GM19238 (cell line): ENCODE measurements around the gene NPIPB9.
"Not testable (repeated sequence)": the region's sequence is repeated elsewhere in the genome, so short reads cannot be mapped to it uniquely, and the experiment has no call there.

Experiments used
- DNase-seq: peaks from one replicate; pipeline ENCODE4 v3.0.0; 2011; ENCODE audit warnings: low spot score; ENCODE audit not compliant: insufficient read length

NPIPB9 gene

DNA sequence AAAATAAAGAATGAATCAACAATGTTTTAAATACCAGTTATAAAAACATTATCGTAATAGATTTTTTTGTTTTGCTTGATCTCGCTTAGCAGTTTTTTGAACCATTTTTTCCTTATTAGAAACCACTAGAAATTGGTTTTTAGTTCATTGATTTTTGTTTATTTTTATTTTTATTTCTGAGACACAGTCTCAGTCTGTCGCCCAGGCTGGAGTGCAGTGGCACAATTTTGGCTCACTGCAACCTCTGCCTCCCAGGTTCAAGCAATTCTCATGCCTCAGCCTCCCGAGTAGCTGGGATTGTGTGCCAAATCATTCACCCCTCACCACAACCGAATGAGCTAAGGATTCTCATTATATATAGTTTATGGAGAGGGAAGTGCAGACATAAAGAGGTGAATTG lies at the start of gene NPIPB9:
Gene NPIPB9, plus strand, starts transcription at position 301 of the 400 bp plus-strand sequence.
- DNase-seq: not testable (repeated sequence)

DNA sequence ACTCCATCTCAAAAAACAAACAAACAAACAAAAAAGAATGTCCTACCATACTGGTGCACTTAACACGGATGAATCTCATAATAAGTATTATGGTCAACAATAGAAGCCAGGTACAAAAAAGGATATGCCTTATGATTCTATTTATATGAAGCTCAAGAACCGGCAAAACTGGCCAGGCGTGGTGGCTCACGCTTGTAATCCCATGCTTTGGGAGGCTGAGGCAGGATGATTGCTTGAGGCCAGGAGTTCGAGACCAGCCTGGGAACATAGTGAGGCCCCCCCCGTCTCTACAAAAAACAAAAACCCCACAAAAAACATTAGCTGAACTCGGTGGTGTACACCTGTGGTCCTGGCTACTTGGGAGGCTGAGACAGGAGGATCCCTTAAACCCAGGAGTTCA lies 47.3 kb upstream of the NPIPB9 start:
- DNase-seq: not testable (repeated sequence)

DNA sequence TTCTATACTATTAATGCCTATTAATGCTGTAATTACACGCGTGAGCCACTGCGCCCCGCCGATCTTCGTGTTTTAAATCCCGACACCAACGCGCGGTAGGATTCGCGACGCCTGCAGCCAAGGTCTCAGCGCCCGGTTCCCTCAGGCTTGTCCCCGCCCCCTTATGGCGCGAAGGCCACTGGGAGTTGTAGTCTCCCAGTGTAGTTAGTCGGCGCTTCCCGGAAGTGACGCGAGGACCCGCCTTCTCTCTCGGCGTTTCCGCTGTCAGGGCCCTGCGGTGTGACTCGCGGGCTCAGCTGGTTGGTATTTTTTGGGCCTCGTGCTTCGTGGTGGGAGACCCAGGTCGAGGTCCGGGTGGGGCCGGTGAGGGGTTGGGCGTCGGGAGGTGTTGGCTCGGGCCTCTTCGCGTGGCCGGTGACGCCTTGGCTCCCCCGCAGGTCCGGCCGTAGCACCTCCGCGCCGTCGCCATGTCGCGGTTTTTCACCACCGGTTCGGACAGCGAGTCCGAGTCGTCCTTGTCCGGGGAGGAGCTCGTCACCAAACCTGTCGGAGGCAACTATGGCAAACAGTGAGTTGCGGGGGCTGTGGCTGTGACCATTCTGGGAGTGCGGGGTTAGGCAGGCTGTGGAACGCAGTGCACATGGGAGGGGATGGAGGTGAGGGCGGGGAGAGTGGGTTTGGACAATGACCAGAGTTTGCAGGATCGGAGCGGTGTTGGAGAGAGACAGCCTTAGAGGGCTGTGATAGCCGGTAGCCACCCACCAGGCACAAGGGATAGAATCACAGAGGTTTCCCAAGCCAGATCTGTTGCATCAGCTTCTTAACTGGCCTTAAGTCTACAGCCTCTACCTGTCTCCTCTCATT lies 40.1 kb upstream of the NPIPB9 start, which contains the start of gene EIF3C:
Gene EIF3C, plus strand, starts transcription at position 245 of the 864 bp plus-strand sequence. Its CDS starts 223 bp downstream, at position 468.
- not testable (repeated sequence) for DNase-seq

DNA sequence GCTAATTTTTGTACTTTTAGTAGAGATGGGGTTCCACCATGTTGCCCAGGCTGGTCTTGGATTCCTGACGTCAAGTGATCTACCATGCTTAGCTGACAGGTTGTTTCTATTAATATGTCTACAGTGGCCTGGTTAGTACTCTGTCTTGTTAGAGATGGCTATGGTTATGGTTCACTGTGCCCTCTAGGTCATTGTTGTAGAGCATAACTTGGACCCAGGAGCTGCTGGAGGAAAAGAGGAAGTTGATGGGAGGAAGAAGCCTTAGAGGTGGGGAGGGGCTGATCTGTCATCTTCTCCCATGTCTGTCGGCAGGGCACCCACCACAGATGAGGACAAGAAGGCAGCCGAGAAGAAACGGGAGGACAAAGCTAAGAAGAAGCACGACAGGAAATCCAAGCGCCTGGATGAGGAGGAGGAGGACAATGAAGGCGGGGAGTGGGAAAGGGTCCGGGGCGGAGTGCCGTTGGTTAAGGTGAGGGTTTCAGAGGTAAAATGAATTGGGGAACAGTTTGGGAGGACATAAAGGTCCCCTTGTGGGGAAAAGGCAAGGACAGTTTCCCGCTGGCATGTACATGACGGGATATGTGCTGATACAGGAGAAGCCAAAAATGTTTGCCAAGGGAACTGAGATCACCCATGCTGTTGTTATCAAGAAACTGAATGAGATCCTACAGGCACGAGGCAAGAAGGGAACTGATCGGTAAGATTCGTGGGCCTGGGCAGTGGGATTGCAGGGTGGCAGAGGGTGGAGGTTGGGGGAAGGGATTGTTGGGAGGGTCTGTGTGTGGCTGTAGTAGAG lies 28.5 kb upstream of the NPIPB9 start:
- not testable (repeated sequence) for DNase-seq

DNA sequence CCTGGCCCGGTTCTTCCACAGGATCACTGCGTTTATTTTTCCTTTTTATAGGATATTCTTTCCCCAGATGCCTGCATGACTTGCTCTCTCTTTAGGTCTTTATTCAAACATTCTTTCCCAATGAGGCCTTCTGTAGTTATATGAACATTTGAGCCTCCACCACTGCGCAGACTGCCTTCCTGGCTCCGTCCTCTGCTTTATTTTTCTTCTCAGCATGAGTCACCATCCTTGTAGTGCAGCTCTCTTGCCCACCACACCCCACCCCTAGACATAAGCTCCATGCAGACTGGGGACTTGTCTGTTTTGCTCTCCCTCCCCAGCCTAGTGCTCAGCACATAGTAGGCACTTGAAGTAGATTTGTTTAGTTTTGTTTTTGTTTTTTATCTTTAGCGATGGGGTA lies 20.3 kb upstream of the NPIPB9 start:
- DNase-seq: not testable (repeated sequence)

DNA sequence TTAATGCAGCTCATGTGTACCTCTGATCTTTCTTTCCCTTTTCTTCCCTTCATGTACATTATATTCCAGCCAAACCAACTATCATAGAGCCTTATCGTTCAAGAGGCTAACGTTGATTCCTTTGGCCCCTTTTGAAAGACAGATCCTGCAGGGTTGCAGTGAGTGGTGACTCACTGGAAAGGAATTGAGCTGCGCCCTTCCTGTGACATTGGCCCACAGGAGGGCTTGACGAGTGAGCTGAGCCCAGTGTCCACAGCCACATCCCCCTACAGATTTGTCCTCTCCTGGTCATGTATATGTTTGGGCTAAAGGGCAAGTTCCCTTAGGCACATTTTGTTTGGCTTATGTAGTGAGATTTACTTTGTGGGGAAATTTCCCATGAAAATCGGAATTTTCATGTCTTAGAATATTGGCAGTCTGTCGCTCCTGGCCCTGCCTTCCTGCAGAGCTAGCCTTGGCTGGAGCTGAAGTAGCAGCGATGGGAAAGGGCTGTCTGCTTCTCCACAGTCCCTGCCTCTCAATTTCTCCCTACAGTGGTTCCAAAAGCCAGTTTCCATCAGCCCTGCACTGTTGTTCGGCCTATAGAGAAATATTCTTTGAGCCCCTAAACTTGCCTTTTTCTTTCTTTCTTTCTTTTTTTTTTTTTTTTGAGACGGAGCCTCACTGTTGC lies 19.0 kb upstream of the NPIPB9 start:
- DNase-seq: not testable (repeated sequence)

DNA sequence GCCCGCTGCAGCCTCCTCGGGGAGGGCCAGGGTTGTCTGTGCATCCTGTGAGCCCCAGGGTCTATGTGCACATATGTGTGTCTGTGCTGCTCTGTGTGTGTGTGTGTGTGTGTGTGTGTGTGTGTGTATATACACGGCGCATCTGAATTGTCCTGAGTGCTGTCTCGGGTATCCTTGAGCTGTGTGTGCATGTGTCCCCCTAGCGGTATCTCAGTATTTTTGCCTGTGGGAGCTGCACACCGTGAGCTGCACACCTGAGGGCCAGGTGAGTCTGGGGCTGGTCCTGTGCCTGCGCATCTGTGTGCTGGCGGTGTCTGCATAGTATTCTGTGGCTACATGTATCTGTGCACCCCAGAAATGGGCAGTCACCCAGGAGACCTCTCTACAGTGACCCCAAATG lies 11.8 kb upstream of the NPIPB9 start:
- DNase-seq: not testable (repeated sequence)

DNA sequence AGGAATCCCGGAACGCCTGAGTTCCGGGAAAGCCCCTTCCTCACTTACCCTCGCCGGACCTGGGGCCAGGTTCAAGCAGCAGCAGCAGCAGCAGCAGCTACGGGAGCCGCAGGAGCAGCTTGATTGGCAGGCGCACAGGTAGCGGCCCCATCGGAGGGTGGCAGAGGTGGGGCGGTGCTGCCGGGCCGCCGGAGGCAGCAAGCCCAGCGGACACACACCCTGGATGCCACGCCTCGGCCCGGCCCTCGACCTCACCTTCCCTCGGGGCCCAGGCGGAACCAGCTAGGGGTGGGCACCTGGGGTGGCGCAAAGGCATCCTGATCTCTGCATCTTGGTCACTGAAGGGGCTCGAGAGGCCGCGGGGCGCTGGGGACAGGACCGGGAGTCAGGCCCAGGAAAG lies 11.0 kb upstream of the NPIPB9 start:
- not testable (repeated sequence) for DNase-seq

DNA sequence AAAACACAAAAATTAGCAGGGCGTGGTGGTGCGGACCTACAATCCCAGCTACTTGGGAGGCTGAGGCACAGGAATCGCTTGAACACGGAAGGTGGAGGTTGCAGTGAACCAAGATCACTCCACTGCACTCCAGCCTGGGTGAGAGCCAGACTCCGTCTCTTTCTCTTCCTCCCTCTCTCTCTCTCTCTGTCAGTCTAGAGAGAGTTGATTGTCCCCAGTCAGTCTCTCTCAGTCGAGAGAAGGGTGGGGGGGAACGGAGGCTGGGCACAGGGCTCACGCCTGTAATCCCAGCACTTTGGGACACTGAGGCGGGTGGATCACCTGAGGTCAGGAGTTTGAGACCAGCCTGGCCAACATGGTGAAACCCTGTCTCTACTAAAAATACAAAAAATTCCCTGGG lies 10.3 kb upstream of the NPIPB9 start:
- not testable (repeated sequence) for DNase-seq

DNA sequence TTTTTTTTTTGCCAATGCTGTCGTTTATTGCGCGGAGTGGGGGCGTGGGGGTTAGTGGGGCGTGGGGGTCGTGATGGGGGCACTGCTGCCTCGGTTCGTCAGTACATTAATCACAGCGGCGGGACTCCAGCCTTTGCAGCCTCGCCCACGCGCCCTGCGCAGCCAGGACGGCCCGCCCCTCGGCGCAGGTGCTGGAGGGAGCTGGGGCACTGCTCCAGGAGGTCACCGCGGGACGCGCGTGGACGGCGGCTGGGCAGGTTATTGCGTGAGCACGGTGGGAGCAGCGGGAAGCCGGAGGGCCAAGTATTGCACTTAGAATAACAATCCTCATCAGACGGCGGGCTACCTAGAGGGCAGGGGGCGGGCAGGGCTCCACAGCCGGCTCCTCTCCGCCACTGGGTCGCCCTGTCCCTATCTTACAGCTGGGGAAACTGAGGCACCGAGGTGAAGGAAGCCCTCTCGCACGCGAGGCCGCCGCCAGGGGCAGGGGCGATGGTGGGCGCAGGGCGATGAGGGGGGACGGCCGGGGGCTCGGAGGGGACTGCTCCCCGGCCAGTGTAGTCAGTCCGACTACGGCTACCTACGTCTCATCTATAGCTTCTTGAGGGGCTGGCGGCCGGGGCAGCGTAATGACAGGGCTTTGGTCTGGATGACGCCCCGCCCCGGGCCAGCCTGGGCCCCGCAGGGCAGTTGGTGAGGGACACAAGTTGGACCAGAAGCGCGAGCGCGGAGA lies 4.8 kb upstream of the NPIPB9 start:
- not testable (repeated sequence) for DNase-seq

DNA sequence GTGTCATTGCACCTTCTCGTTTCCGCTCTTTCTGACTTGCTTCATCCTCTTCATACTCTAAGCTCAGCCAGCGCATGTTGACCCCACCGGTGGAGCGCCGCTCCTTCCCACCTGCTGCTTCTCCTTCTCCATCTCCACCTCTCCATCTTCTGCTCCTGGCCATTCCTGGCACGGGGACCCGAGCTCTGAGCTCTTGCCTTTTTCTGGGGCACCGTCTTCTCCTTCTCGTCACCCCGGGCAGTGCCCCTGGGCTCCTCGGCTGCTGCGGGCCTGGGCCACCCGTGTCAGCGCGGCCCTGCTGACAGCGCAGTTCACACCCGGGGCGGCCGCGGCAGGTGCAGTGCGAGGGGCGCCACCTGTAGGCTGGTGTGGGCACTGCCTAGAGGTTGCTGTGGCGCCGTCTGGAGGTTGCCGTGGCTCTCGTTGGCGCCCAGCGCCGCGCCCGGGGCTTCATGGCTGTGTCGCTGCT lies 1.6 kb upstream of the NPIPB9 start:
- DNase-seq: not testable (repeated sequence)

DNA sequence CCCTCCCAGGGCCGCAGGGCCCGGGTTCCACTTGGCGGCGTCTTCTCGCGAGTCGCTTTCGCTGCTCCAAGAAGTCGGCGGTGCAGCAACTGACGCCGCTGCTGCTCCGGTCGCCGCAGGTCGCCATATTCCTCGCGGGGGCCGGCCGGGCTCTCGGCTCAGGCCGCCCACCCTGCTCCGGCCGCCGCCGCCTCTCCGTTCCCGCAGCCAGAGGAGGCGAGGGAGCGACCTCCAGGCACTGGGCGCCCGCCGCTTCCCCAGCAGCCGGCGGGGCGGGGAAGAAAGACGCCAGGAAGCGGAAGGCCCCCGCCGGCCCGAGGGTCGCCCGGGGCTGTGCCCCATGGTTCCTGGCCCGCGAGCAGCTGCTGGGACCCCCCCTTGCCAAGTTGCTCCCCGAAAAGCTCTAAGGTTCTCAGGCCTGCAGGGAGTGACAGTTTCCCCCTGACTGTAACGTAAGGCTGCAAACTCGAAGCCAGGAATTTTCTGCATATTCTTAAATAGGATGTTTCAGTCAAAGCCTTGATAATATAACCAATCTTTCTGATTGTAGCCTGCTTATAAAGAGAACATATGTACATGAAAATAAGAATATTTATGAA lies 1.0 kb upstream of the NPIPB9 start:
- DNase-seq: not testable (repeated sequence)

DNA sequence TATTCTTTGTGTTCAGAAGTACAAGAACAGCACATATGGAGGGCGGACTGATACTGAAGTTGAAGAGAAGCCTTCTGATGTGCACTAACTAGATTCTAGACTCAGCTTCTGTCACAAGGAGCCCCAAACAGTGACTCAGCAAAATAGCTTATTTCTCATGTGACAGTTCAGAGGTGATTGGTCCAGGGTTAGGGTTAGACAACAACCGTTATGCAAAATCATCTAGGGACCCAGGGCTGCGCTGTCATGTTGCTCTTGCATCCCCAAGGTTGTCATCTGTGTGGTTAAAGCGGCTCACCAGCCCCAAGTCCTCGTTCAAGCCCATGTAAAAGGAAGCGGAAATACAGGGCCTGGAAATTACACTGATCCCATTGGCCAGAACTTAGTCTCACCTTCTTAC lies 30.1 kb downstream of the NPIPB9 start:
- not testable (repeated sequence) for DNase-seq

DNA sequence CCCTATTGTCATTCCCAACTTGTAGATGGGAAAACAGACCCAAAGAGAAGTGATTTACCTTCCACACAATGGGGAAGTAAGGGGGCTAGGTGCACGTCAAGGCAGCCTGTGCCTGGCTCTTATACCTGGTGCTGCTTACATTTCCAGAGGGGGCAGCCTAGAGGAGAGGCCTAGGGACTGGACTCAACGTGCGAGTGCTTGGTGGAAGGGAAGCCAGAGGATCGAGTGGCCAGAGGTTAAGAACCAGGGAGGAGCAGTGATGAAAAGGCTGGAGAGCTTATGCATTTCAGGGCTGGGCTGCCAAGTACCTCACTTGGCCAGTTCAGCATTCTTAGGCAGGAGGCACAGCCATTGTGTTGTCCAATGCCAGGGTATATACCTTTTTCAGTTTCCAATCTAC lies 30.8 kb downstream of the NPIPB9 start:
- DNase-seq: not testable (repeated sequence)

DNA sequence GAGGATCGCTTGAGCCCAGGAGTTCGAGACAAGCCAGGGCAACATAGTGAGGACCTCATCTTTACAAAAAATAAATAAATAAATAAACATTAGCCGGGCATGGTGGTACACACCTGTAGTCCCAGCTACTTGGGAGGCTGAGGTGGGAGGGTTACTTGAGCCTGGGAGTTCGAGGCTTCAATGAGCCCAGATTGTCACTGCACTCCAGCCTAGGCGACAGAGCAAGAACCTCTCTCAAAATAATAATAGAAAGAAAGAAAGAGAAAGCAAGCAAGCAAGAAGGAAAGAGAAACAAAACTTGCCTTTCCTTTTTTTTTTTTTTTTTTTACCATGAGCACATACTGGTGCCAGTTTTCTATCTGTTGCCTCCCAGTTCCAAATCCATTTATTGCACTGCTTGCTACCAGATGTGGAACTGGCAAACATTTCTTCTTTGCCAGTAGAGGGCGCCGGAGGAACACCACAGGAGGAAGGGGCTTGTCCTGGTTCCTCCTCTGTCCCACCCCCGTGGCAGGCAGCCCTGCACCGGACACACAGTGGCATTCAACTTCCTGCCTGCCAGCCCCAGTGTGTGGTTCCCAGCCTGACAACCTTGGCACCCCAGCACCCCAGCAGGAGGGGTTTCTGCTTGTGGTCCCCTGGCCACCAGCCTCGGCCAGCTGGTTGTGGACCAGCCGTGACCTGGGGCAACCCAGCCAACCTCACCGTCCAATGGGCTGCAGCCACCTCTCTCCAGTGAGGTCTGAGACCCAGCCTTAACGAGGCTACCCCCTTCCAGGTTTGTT lies 50.8 kb downstream of the NPIPB9 start:
- DNase-seq: not testable (repeated sequence)

DNA sequence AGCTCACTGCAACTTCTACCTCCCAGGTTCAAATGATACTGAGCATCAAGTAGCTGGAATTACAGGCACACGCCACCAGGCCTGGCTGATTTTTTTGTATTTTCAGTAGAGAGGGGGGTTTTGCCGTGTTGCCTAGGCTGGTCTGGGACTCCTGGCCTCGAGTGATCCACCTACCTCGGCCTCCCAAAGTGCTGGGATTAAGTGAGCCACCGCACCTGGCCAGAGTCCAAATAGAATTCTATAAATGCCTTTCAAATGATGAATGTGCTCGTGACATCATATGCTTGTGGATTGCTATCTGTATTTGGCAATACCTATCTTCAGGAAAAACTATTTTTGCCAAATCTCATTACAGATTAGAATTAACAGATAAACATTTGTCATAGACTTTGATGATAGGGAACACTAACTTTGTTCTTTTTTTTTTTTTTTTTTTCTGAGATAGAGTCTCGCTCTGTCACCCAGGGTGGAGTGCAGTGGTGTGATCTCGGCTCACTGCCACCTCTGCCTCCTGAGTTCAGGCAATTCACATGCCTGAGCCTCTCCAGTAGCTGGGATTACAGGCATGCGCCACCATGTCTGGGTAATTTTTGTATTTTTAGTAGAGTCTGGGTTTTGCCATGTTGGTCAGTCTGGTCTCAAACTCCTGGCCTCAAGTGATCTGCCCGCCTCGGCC lies 56.0 kb downstream of the NPIPB9 start:
- DNase-seq: not testable (repeated sequence)

DNA sequence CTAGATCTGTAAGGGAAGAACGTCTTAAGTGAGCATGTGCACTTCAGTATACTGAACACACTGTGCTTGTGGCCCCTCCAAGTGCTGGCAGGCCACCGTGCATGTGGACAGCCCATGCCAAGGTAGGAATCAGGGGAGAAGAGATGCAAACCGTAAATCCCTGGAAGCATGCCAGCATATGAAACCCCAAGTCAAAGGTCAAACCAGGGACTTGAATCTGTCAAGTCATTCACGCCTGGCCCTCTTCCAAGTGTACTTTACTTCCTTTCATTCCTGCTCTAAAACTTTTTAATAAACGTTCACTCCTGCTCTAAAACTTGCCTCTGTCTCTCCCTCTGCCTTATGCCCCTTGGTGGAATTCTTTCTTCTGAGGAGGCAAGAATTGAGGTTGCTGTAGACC lies 68.4 kb downstream of the NPIPB9 start:
- no peak for DNase-seq

DNA sequence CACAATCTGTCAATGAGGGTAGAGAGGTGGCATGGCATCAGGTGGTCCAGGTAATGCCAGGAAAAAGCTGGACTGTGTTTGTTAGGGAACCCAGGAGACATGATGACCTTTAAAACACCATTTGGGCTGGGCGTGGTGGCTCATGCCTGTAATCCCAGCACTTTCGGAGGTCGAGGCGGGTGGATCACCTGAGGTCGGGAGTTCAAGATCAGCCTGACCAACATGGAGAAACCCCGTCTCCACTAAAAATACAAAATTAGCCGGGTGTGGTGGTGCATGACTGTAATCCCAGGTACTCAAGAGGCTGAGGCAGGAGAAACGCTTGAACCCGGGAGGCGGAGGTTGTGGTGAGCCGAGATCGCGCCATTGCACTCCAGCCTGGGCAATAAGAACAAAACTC lies 69.0 kb downstream of the NPIPB9 start:
- not testable (repeated sequence) for DNase-seq
